ENCODE results near the gene ZNF184.

DNA sequence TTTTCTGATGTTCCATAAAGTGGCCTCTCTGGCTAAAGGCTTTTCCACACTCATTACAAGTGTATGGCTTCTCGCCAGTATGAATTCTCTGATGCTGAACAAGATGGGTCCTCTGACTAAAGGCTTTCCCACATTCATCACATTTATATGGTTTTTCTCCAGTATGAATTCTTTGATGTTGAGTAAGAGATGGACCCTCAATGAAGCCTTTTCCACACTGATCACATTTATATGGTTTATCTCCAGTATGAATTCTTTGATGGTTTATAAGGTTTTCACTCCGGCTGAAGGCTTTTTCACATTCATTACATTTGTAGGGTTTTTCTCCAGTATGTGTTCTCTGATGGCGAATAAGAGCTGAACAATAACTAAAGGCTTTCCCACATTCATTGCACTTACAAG is 20.4 kb downstream of the ZNF184 start:
- TF ChIP-seq, protein P1, sequence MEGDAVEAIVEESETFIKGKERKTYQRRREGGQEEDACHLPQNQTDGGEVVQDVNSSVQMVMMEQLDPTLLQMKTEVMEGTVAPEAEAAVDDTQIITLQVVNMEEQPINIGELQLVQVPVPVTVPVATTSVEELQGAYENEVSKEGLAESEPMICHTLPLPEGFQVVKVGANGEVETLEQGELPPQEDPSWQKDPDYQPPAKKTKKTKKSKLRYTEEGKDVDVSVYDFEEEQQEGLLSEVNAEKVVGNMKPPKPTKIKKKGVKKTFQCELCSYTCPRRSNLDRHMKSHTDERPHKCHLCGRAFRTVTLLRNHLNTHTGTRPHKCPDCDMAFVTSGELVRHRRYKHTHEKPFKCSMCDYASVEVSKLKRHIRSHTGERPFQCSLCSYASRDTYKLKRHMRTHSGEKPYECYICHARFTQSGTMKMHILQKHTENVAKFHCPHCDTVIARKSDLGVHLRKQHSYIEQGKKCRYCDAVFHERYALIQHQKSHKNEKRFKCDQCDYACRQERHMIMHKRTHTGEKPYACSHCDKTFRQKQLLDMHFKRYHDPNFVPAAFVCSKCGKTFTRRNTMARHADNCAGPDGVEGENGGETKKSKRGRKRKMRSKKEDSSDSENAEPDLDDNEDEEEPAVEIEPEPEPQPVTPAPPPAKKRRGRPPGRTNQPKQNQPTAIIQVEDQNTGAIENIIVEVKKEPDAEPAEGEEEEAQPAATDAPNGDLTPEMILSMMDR (conservative IDR thresholded peaks at IDR 0.05 in 1 of 2, IDR thresholded peaks at IDR 0.05 in 1 of 2; ENCODE audit: low read depth in 1 of 2, low read length in 2 of 2), result no peak
- no peak for TF ChIP-seq EZH2 (IDR thresholded peaks at IDR 0.05; ENCODE audit: low read length, missing control alignments)
